ENCODE results near the gene MIOS.

- TF ChIP-seq MAX (CRISPR knock-in tag; IDR thresholded peaks at IDR 0.05), result no peak
- TF ChIP-seq NFATC3 (IDR thresholded peaks at IDR 0.05), result no peak
These were observed 54.0 kb downstream of the MIOS start for GRCh38 chr7:7620644-7621210.

Data from K562 (cell line).